ENCODE measurements around the gene BACH2. TPM values are rescaled to one million over a fixed set of nuclear protein-coding genes. Genes with fewer than 3 reads are reported as not detected.

Gene BACH2
- total RNA-seq, 4 donors from 2014 or later = 4.2 to 9.8 (median 5.8) TPM

DNA sequence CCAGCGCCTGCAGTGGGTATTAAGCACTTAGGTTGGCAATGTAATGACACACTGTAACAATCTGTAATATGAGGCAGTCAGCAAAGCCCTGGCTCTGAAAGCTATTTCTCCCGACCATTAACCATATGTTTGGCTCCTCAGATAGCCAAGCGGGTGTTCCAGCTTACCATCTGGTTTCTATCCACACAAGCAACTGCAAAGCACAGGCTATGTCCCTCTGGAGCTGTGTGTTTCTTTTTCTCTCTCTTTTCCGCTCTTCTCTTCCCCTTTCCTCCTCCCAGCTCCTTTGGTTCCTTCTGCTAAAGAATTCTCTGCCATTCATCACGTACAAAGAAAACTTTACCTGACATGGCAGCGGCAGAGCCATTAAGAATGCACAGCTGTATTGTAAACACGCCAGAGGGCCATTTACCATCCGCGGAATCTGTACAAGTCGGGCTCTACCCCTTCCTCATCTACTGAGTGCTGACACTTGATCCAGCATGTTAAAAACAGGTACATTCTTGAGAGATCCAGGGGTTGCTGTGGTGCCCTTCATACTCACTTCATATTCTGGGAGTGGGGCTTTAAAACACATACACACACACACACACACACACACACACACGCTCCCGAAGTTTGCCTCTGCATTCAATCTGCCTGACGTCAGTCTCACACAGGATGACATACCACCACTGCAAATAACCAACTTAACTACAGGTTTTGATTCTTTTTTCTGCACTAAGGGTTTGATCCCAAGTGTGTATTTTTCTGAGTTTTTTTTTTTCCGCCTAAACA is 77.2 kb downstream of the BACH2 start:
- H3K4me1 ChIP-seq = peaks cover 28 to 45% (median 34%) of the 10 kb centered on the region in 4 donors
- TF ChIP-seq POLR2AphosphoS5 (IDR thresholded peaks at IDR 0.05) (peak; percentile 28 to 63), POLR2A (IDR thresholded peaks at IDR 0.05; ENCODE audit: low read depth) (no peak)
- WGBS = 35% methylated on average over 14 of the region's 14 CpGs
- peak overlapping the region; percentile 80 to 90 (median 86) for H3K27ac ChIP-seq (replicated peaks in 1 of 4)
- no peak for DNase-seq (ENCODE audit: extremely low spot score)
- H3K9me3 ChIP-seq = no peaks in the 10 kb centered on the region
- intact Hi-C loops (cut with DNase I) = loop anchor here (5.0 kb wide), 2 partner anchors 68 to 122 kb away; no protein-coding TSS in a partner anchor
- peak overlapping the region; percentile 33 to 45 (median 38) for H3K4me3 ChIP-seq
- H3K27me3 ChIP-seq = no peaks in the 10 kb centered on the region
- H3K36me3 ChIP-seq = no peaks in the 10 kb centered on the region

DNA sequence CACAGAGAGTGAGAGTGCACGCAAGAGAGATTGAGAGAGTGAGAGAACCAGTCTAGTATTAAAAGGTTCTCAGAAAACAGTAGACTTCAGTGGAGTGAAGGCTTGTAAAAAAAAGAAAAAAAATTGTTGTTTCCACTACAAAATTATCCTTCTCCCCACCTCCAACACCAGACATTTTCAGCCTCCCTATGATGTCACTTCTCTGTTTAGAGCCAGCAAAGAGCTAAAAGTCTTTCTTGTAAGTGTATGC is 77.8 kb downstream of the BACH2 start:
- WGBS = 21% methylated on average over 1 of the region's 1 CpG
- no peak for DNase-seq (ENCODE audit: extremely low spot score)
- H3K4me3 ChIP-seq = peak overlapping the region; percentile 33 to 45 (median 38)
- H3K9me3 ChIP-seq = no peaks in the 10 kb centered on the region
- H3K36me3 ChIP-seq = no peaks in the 10 kb centered on the region
- peaks cover 28 to 42% (median 34%) of the 10 kb centered on the region in 4 donors for H3K4me1 ChIP-seq
- H3K27me3 ChIP-seq = no peaks in the 10 kb centered on the region
- H3K27ac ChIP-seq (replicated peaks in 1 of 4) = peak overlapping the region; percentile 80 to 90 (median 86)
- intact Hi-C loops (cut with DNase I) = loop anchor here (5.0 kb wide), 2 partner anchors 68 to 122 kb away; no protein-coding TSS in a partner anchor
- TF ChIP-seq POLR2AphosphoS5 (IDR thresholded peaks at IDR 0.05) (no peak), EP300 (IDR thresholded peaks at IDR 0.05) (no peak), POLR2A (IDR thresholded peaks at IDR 0.05; ENCODE audit: low read depth) (no peak)
- TF ChIP-seq, protein P1, sequence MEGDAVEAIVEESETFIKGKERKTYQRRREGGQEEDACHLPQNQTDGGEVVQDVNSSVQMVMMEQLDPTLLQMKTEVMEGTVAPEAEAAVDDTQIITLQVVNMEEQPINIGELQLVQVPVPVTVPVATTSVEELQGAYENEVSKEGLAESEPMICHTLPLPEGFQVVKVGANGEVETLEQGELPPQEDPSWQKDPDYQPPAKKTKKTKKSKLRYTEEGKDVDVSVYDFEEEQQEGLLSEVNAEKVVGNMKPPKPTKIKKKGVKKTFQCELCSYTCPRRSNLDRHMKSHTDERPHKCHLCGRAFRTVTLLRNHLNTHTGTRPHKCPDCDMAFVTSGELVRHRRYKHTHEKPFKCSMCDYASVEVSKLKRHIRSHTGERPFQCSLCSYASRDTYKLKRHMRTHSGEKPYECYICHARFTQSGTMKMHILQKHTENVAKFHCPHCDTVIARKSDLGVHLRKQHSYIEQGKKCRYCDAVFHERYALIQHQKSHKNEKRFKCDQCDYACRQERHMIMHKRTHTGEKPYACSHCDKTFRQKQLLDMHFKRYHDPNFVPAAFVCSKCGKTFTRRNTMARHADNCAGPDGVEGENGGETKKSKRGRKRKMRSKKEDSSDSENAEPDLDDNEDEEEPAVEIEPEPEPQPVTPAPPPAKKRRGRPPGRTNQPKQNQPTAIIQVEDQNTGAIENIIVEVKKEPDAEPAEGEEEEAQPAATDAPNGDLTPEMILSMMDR (IDR thresholded peaks at IDR 0.05) = no peak

DNA sequence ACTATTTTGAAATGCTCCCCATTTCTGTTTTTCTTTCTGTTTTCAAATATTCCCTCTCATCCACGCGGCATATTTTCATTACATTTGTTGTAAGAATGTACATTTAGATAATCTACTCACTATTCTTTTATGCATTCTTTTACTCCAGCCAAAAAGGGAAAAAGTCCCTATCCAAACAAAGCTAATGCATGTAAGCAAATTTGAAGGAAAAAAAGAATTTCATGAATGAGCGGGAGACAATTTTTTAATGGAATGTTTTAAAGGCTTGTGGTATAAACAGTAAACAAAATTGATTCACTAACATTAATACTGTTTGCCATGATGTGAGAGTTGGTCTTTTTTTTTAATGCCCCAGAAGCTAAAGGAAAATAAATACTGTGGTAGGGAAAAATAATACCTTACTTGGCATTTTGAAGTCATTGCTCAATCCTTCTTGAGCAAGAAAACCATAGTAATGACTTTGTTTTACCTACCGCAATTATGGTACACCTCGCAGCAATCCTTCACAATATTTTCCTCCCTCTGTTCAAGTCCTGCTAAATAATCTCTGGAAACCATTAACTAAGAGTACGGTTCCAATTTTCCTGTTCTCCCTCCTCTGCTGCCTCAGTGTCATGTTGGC is 79.0 kb downstream of the BACH2 start:
- Histone ChIP-seq H3K27me3 (no peaks in the 10 kb centered on the region), H3K4me3 (peak overlapping the region; percentile 33 to 39 (median 38)), H3K36me3 (no peaks in the 10 kb centered on the region), H3K27ac (replicated peaks in 1 of 4) (peak overlapping the region; percentile 80 to 90 (median 86)), H3K9me3 (no peaks in the 10 kb centered on the region), H3K4me1 (peaks cover 28 to 42% (median 34%) of the 10 kb centered on the region in 4 donors)
- TF ChIP-seq, protein P1 (IDR thresholded peaks at IDR 0.05) = no peak
- TF ChIP-seq EP300 (IDR thresholded peaks at IDR 0.05) (no peak), POLR2AphosphoS5 (IDR thresholded peaks at IDR 0.05) (no peak), POLR2A (IDR thresholded peaks at IDR 0.05; ENCODE audit: low read depth) (no peak)
- DNase-seq (ENCODE audit: extremely low spot score) = no peak
- 67% methylated on average over 6 of the region's 6 CpGs for WGBS
- intact Hi-C loops (cut with DNase I) = loop anchor here (5.0 kb wide), 2 partner anchors 70 to 120 kb away; no protein-coding TSS in a partner anchor

DNA sequence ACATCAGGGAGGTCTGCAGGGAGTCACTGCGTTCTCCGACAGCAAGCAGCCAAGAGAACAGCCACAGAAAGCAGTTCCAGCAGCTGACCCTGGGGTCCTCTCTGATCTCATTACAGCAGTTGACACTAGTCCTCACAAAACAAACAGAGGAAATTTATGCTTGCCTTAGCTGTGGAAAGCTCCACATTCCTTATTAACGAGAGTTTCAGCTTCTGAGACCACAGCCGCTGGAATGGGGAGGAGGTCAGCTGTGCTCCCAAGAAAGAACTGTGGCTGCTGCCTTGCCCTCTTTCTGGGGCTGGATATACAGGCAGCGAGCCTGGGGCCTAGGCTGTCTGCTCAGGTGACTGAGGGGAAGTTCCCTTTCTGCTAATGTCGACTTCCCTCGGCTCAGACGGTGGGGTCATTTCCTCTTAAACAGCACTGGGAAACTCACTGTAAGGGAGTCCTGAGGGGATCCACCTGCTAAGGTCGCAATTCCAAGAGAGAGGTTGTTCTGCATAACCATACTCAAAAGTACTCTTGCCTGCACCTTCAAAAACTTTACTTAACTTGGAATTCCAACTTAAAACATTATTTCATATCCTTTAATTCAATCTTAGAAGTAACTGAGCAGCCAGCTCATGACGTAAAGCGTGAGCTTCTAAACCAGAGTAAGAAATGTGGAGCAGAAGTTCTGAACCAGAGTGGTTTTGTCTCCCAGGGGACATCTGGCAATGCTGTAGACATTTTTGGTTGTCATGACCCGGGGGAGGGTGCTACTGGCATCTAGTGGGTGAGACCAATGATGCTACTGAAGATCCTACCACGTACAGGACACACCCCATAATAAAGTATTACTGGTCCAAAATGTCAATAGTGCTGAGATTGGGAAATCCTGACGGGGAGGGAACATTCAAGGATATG is 80.3 kb downstream of the BACH2 start:
- 60% methylated on average over 14 of the region's 14 CpGs for WGBS
- peak overlapping the region in 1 of 4 donors; percentile 5 for H3K27ac ChIP-seq (replicated peaks in 1 of 4)
- H3K27me3 ChIP-seq = no peaks in the 10 kb centered on the region
- TF ChIP-seq POLR2AphosphoS5 (IDR thresholded peaks at IDR 0.05) = no peak
- TF ChIP-seq EP300 (IDR thresholded peaks at IDR 0.05) = no peak
- no peak for TF ChIP-seq POLR2A (IDR thresholded peaks at IDR 0.05; ENCODE audit: low read depth)
- TF ChIP-seq, protein P1 (IDR thresholded peaks at IDR 0.05) = no peak
- peak; percentile 79 for DNase-seq (ENCODE audit: extremely low spot score)
- intact Hi-C loops (cut with DNase I) = loop anchor here (5.0 kb wide), 2 partner anchors 71 to 119 kb away; no protein-coding TSS in a partner anchor
- H3K9me3 ChIP-seq = no peaks in the 10 kb centered on the region
- H3K4me3 ChIP-seq = no peak overlapping the region
- H3K36me3 ChIP-seq = no peaks in the 10 kb centered on the region
- peaks cover 28 to 42% (median 34%) of the 10 kb centered on the region in 4 donors for H3K4me1 ChIP-seq
